ENCODE measurements around the gene KAZN.
A peak's percentile ranks its signal among the peaks of the same experiment; 100 is the strongest.
"Not testable (repeated sequence)": the region's sequence is repeated elsewhere in the genome, so short reads cannot be mapped to it uniquely, and the experiment has no call there.

KAZN gene

GRCh38 chr1:14948112-14948652 is 349.7 kb downstream of the KAZN start:
- no peak for DNase-seq

- no peak for DNase-seq
These were observed 350.9 kb downstream of the KAZN start for GRCh38 chr1:14949270-14949835.

- DNase-seq: no peak
These were observed 351.6 kb downstream of the KAZN start for GRCh38 chr1:14949836-14950713.

- no peak for DNase-seq
These were observed 353.3 kb downstream of the KAZN start for GRCh38 chr1:14951766-14952165.

- no peak for DNase-seq
These were observed 354.3 kb downstream of the KAZN start for GRCh38 chr1:14952626-14953314.

- DNase-seq: no peak
These were observed 355.7 kb downstream of the KAZN start for GRCh38 chr1:14954210-14954609.

- DNase-seq: no peak
These were observed 356.4 kb downstream of the KAZN start for GRCh38 chr1:14954930-14955329.

- DNase-seq: no peak
These were observed 356.9 kb downstream of the KAZN start for GRCh38 chr1:14955402-14955801.

GRCh38 chr1:14955976-14956375 is 357.5 kb downstream of the KAZN start:
- DNase-seq: no peak

GRCh38 chr1:14956579-14957195 is 358.2 kb downstream of the KAZN start:
- no peak for DNase-seq

GRCh38 chr1:14957375-14958098 is 359.1 kb downstream of the KAZN start:
- DNase-seq: no peak

GRCh38 chr1:14958249-14959058 is 360.0 kb downstream of the KAZN start:
- DNase-seq: no peak

- DNase-seq: no peak
These were observed 360.7 kb downstream of the KAZN start for GRCh38 chr1:14959059-14959694.

GRCh38 chr1:14961661-14962267 is 363.3 kb downstream of the KAZN start:
- no peak for DNase-seq

GRCh38 chr1:14962407-14962806 is 363.9 kb downstream of the KAZN start:
- DNase-seq: no peak

GRCh38 chr1:14963791-14964710 is 365.6 kb downstream of the KAZN start:
- not testable (repeated sequence) for DNase-seq

- DNase-seq: no peak
These were observed 366.2 kb downstream of the KAZN start for GRCh38 chr1:14964711-14965055.

GRCh38 chr1:14968251-14968851 is 369.9 kb downstream of the KAZN start:
- peak; percentile 15 for DNase-seq

- DNase-seq: peak; percentile 91
These were observed 370.5 kb downstream of the KAZN start for GRCh38 chr1:14969006-14969405.

Data from MV-4-11 (cell line).